LHCN-M2 (cell line): ENCODE measurements around the gene ZNF678. TPM values are rescaled to one million over a fixed set of nuclear protein-coding genes. Genes with fewer than 3 reads are reported as not detected.

Experiments used
- DNase-seq: peaks from one replicate; pipeline ENCODE4 v3.0.0-alpha.2; 2012; ENCODE audit warnings: low read depth
- polyA plus RNA-seq: library from polyadenylated mRNA; unstranded; fragments of >200 nt; gene quantifications from one replicate; pipeline ENCODE4 v1.2.1, GENCODE V29; 2012; ENCODE audit warnings: missing spikeins
- total RNA-seq: library from RNA; depleted of rRNA; stranded (reverse); fragments of >200 nt; gene quantifications from 2 replicates; pipeline ENCODE4 v1.2.3, GENCODE V29; 2014; rRNA removed

Gene ZNF678
- total RNA-seq: 8.2 and 9.0 TPM in 2 replicates
- 1.0 TPM for polyA plus RNA-seq

DNA sequence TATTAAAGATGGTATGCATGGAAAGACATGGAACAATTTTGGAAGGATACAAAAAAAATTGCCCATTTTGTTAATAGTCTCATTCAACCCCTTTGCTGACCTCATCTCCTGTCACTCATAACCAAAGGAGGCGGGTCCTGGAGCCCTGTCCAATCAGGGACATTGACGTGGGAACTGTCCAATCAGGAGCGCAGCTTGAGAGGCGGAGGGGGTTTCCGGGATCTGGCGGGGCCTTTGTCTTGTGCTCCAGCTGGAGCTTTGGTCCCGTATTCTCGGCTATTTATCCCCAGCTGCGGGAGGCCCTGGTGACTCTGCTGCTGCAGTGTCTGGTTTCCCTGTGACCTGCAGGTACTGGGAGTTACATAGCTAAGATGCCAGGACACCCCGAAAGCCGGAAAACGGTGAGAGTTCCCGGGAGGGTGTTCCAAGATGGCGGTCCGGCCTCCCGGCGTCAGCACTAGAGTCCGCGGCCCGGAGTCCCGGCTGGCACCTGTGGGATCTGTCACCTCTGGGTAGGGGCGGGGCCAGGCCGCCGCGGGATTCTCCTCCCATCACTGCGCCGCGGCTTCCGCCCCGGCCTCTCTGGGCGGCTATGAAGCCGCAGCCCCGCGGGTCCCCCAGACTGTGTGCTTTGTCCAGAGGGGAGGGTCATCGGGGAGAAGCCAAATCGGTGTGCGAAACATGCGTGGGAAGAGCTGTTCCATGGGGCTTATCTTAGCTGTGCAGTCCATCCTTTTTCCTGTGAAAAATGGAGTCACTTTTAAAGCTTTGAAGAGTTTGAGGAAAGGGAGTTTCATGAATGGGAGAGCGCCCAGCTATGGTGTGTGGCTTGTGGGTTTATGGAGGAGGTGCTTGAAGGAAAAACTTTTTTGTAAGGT is at the start of gene ZNF678:
Gene ZNF678 (plus strand): TSS at position 233 of the 878 bp plus-strand sequence. CDS start 87,436 bp downstream, outside the sequence.
- peak; percentile 94 for DNase-seq

DNA sequence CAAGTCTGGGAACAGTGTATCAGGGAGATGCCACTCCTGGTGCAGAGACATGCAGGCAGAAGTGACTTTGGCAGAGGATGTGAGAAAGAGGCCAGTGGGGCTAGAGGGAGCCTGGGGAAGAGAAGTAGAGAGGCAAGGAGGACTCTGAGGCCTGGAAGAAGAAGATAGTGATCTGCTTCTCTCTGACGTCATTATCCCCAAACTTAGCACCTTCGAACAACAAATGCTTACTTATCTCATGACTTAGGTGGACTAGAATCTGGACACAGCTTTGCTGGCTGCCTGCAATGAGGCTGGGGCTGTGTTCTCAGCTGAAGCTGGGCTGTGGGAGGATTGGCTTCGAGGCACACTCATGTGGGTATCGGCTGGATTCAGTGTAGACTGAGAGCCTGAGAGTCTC is 44.5 kb upstream of the ZNF678 start:
- DNase-seq: no peak

DNA sequence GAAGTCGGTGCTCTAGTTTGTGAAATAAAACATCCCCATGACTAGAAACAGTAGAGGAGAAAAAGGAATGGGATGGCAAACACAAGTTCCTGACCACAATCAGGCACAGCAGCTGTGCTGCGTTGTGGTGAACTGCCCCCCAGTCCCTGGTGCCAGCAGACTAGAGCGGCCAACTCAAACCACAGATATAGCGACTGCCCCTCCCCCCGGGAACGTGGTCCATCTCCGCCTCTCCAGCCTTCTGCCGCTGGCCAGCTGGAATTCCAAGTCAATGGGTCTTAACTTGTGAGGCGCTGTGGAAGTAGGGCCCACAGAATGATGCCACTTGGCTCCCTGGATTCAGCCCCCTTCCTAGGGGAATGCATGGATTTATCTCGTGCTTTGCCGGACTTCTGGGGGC is 41.6 kb upstream of the ZNF678 start:
- no peak for DNase-seq

DNA sequence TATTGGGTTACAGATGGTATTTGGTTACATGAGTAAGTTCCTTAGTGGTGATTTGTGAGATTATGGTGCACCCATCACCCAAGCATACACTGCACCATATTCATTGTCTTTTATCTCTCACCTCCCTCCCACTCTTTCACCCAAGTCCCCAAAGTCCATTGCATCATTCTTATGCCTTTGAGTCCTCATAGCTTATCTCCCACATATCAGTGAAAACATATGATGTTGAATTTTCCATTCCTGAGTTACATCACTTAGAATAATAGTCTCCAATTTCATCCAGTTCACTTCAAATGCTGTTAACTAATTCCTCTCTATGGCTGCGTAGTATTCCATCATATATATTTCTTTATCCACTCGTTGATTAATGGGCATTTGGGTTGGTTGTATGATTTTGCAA is 36.8 kb upstream of the ZNF678 start:
- no peak for DNase-seq

DNA sequence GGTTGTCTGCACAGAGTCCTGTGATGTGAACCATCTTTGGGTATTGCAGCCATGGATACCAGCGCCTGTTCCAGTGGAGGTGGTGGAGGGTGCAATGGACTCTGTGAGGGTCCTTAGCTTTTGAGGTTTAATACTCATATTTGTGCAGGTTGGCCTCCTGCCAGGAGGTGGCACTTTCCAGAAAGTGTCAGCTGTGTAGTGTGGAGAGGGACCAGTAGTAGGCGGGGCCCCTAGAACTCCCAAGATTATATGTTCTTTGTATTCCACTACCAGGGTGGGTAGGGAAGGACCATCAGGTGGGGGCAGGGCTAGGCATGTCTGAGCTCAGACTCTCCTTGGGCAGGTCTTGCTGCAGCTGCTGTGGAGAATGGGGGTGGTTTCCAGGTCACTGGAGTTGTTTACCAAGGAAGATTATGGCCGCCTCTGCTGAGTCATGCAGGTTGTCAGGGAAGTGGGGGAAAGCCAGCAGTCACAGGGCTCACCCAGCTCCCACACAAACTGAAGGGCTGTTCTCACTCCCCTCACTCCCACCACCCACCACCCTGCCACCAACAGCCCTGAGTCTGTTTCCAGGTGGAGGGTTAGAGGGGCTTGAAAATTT is 31.2 kb upstream of the ZNF678 start:
- no peak for DNase-seq

DNA sequence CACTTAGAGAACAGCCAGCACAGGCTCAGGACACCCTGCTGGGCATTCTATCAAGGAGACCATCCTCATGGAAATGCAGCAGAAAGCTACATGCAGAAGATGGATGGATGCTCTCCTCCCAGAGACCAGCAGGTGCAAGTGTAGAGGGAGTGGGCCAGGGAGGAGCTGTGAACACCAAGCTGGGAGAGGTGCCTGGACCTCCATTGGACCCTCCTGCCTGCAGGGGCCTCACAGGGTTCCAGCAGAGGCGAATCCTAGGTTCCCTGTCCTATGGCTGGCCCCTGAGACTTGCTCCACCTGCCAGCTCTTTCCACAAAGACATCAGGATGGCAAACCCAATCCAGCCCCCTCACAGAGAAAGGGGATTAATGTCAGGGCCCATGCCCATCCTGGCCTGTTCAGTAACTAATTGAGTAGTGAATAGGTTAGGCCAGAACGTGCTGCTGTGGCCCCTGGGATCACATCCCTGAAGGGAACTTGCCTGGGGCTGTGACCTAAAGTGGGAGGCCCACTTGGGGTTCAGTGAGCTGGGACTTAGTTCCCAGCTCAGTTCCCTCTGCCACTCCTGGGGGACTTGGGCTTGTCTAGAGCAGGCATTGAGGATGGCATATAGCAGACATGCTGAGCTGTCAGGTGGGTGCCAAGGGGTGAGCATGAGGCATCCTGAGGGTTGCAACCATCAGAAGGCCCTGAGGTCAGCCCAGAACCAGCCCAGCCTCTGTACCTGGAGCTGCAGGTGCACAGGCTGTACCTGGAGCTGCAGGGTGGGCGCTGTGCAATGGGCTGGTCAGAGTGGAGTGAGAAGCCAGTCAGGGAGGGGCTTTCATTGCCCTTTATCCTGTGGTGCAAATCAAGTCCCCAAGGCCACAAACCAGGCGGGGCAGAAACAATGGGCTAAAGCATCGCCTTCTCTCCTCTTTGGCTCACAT is 22.9 kb upstream of the ZNF678 start:
- no peak for DNase-seq

DNA sequence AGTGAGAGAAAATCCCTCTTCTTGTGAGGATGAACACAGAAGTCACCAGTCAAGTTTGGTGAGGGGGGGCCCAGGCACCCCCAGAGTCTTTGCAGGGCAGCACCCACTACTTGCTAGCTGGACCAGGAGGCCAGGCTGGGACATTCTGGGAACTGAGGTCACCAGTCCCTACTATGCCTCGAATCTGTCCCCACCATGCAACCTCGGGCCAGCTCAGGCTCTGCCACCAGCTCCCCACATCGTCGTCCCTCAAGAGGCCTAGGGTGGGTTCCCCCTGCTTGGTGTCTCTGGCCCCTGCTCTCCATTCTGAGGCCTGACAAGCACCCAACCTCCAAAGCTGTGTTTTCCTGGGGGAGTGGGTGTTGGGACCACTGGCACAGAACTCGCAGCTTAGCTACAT is 22.2 kb upstream of the ZNF678 start:
- DNase-seq: no peak

DNA sequence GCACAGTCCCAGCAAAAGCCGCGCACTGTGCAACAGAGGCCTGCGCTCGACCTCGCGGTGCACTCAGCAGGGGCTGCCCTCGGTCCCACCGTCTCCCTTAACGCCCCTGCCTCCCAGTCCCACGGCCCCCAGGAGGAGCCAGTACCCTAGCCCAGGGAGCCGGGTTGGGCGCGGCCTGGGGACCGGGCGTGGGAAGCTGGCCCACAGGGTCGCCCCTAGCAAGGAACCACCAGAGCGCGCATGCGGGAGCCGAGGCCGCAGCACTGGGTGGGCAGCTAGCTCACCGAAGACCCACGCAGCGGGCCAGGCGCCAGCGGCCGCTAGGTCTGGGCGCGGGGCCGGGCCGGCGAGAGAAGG is 21.6 kb upstream of the ZNF678 start:
- DNase-seq: no peak

DNA sequence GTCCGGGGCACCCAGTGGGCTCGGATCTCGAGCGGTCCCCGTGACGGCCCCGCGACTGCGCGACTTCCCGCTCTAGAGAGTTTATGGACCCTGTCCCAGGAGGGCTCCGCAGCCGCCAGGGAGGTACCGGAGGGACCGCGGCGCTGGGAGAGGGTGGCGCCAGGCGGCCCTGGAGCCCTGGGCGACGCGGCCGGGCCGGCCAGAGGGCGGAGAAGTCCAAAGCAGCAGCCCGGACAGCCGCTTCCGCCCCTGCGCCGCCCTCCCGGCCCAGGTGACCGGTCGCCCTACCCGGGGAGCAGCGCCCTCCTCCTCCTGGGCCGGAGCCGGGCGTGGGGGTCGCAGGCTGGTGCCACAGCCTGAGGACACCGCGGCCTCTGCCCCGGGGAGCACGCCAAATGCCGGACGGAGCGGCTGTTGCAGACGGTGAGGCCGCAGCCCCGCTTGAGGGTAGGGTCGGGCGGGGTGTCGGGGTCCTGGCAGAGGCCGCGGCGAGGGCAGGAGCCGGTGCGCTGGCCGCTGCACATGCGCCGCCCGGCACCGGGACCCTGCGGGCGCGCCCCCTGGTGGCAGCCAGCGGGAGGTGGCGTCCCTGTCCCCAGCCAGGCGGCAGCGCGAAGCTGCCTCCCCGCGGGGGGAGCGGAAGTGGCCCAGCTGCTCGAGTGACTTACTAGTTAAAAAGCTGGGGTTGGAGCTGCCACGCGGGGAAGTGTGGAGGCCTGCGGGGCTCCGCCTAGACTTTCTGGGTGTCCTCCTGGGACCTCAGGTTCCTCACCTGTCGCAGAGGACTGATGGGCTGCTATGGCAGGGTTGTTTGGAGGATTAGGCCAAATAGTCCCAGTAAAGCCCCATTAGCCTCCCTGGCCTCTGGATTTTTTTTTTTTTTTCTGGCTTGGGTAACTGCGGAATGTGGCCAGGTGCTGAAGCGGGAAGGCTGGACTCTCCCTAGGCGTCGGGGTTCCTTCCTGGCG is 20.9 kb upstream of the ZNF678 start:
- DNase-seq: peak; percentile 76

DNA sequence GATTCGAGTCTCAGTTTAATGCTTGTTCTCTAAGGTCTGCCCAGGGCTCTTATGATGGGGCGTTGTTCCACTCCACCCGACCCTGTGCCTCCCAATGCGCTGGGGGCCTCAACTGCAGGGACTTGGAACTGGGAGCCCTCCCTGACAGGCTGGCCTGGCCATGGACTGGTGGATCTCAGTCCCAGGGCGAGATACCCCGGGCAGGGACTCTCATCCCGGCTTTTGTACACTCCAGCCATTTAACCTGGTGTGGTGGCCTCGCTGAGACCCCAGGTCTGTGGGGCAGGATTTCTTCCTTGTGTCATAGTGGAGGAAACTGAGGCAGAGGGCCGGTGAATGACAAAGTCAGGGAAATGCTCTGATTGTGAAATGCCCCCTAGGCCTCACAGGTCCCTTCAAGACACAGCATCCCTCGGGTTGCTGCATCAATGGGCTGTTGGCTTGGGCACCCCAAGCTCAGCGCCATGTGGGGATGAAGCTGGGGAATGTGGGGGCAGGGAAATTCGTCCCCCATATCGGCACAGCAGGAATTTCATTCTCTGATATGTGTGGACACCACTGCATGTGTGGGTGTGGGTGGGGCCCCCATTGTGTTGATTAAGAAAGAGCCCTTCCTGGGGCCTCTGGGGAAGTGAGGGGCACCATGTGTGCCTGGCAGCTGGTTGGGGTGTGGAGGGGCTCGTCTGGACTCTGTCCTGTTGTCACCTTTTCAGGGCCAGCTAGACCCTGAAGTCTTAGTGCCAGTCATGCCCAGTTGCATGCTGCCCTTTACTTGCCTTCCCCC is 19.9 kb upstream of the ZNF678 start:
- no peak for DNase-seq

DNA sequence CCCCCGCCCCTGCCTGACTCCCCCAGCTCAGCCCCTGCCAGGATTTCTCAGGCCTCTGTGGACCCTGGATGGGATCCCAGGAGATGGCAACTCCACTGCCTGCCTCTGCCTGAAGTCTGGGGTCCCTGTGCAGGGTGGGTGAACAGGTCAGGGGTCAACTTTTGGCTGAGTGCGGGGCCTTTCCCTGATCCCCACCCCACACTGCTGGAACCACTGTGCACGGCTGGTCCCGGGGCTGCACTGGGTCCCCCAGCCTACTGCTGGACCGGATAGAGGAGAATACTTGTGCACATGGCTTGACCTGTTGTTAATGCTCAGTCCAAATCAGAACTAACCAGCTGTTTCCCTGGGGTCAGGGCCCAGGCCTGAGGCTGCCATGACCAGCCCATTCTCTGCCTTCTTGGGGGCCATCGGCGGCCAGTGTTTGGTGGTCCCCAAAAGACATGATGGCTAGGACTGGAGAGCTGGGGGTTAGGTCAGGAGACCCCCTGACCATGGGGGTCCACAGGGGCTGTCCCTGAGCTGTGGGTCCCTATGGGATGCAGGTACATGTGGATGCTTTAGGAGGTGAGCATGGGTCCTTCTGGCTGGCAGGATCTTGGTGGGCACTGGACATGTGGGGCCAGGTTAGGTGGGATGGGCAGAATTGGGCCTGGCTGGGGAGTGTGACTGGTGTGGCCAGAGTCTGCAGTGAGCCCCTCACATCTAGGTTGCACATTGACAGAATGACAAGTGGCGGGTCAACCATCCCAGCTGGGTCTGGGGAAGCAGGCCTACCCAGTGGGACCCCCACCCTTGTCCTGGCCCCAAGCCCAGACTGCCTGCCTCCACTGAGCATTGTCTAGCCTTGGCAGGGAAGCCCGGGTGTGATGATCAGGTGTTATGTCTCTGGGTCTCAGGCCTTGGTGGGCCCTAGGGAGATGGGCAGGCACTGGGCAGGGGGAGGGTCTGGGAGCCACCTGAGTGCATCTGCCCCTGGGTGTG is 19.0 kb upstream of the ZNF678 start:
- no peak for DNase-seq

DNA sequence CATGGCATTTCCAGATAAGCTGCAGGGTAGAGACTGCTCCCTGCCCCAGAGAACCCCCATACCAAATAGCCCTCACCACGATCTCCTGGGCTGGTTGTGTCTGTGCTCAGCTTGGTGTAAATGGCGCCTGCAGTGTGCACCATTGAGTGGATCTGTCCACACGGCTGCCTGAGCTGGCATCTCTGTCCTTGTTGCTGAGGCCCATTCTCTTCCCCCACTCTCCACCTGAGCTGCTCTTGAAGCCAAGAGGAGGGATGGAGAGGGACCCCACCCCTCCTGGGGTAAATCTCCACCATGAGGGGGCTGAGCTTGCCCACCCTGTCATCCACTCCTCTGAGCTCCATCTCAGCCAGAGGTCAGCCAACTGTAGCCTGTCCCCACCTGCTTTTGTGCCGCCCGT is 18.0 kb upstream of the ZNF678 start:
- DNase-seq: no peak

DNA sequence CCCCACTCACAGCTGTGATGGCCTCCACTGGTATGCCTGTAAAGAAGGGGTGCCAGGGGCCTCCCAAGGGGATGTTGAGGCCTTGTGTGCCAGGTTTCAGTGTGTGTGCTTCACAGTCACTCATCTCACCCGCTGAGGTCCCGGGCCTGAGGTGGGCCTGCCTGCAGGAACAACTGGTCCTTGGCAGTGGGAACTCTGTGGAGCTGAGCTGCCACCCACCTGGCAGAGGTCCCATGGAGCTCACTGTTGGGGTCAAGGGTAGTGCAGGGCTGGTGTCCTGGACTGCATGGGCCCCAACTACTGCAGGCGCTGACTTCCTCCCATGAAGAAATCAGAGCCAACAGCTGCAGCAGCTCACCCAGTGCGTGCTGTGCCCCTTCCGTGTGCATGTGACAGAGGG is 17.3 kb upstream of the ZNF678 start:
- no peak for DNase-seq

DNA sequence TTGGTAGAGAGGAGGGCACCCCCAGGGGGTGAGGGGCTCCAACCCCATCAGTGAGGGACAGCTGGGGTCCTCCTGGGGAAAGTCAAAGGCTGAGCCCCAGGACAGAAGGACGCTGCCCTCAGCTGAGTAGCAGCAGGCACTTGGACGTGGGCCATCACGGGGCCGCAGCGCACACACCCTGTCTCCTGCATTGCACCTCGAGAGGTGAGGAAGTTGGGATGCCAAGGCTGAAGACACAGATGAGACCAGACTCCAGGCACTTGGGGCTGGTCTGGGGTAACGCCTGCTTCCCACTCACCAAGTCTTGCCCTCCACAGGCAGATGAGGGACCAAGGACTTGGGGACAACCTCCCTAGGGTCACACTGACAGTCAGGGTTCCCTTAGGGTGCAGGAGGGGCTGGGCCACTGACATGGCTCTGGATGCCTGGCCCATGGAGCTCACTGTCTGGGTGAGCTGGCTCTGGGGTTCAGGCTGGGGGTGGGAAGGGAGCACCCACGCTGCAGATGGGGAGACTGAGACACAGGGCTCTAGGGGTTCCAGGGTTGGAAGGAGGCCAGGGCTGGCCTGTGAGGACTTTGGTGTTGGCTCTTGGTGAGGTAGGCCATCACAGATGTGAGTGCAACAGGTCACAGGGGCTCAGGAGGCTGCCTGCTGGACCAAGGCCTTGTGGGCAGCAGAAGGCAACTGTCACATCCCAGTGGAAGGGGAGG is 16.6 kb upstream of the ZNF678 start:
- no peak for DNase-seq

DNA sequence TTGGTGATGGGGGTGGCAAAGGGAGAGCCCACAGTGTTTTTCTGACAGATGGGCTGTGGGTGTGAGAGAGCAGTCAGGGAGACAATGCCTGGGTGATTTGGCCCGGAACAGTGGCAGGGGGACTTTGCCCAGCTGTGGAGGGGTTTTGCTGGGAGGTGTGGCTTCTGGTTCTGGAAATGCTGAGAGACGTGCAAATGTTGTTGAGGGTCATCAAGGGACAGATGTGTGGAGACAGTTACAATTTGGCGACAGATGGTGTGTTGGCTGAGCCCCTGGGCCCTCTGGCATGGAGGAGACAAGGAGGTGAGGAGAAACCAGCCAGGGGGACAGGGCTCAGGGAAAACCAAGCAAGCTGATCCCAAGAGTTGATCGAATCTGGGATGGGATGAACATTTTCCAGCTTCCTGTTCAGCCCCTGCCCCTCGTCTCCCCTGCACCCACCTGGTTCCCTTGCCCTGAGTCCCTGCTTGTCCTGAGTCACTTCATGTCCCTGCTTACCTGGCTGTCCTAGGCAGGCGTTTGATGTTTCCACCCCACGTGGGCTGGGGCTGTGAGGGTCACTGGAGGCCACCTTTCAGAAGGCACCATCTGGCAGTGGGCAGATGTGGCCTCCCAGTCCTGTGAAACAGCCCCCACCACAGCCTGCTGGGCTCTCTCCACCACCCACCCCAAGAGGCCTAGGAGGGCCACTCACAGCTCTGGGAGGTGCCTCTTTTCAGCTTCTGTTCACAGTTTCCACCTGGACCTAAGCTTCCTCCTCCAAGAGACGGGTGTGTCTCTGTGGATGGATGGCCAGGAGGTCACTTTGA is 15.8 kb upstream of the ZNF678 start:
- DNase-seq: no peak

DNA sequence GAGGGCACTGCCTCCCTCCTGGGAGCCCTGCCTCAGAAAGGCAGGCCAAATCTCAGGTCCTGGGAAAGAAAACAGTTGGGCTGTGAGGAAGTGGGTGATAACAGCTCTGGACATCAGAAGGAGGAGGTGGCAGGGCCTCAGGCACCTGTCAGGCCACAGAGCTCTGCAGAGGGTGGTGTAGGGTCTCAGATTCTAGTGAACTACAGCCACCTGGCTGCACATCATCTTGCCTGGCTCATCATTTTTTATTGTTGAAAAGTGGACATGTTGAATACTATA is 15.3 kb upstream of the ZNF678 start:
- no peak for DNase-seq

DNA sequence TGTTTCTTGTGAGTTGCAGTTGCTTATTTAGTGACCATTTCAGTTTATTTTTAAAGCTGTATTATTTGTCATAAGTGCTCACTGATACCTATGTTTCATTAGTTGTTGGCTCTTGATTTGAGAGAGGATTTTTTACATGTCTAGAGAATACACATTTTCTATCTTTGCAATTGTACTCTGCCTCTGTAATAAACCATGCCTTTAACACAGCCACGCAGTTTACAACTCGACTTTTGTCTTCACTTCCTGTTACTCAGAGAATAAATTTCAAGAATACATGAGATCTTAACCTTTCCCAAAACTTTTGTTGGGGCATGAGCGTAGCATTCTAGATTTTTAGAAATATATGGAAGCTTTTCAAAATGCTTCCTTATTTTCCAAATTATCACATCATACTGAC is 14.9 kb upstream of the ZNF678 start:
- no peak for DNase-seq

DNA sequence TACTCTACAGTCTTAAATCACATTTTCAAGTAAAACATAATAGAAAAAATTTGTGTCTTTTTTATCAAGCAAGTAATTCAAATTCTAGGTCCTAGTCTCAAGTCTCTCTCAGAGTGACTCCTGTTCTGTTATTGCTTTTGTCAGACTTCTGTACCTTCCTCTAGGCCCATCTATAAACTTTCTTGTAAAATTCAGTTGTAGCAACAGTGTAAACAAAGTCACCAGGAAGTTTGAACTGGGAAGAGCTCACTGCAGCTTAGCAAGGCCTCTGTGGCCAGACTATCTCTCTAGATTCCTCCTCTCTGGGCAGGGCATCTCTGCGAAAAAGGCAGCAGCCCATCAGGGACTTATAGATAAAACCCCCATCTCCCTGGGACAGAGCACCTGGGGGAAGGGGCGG is 13.5 kb upstream of the ZNF678 start:
- no peak for DNase-seq
